Neural crest cell (in vitro differentiated cells): ENCODE measurements around the gene RPTOR. TPM values are rescaled to one million over a fixed set of nuclear protein-coding genes. Genes with fewer than 3 reads are reported as not detected.

Experiments
- DNase-seq: peaks from one replicate; pipeline ENCODE4 v3.0.0; 2021; ENCODE audit warnings: low read depth, mixed read lengths, low spot score
- H3K27ac Mint-ChIP-seq: one replicate; pipeline ENCODE4 v1.8.0; 2021; ENCODE audit warnings: mild to moderate bottlenecking, mixed read lengths; ENCODE audit not compliant: unreplicated experiment
- H3K27me3 Mint-ChIP-seq: 2 replicates; pipeline ENCODE4 v1.8.0; 2021; ENCODE audit warnings: low read depth, mild to moderate bottlenecking, mixed read lengths
- H3K36me3 Mint-ChIP-seq: 2 replicates; pipeline ENCODE4 v1.8.0; 2021; ENCODE audit warnings: low read depth, mild to moderate bottlenecking, mixed read lengths
- H3K4me1 Mint-ChIP-seq: 2 replicates; pipeline ENCODE4 v1.8.0; 2021; ENCODE audit warnings: mixed read lengths
- H3K4me3 Mint-ChIP-seq: one replicate; pipeline ENCODE4 v1.8.0; 2021; ENCODE audit warnings: mild to moderate bottlenecking, mixed read lengths
- H3K9me3 Mint-ChIP-seq: 2 replicates; pipeline ENCODE4 v1.8.0; 2021; ENCODE audit warnings: mixed read lengths
- CTCF ChIP-seq: fragments of 200-600 bp; sonication (generic); conservative IDR thresholded peaks from 2 replicates; pipeline ENCODE4 v1.5.0; 2021; ENCODE audit warnings: antibody characterized with exemption, mild to moderate bottlenecking
- total RNA-seq: library from RNA; stranded (reverse); gene quantifications from 2 replicates; pipeline ENCODE4 v1.2.1, GENCODE V29; 2021

Gene RPTOR
- total RNA-seq, 1 donor from 2014 or later: 41.1 TPM

- Mint-ChIP-seq H3K36me3 (peaks cover 3% of the 10 kb centered on the region), H3K4me3 (no peak overlapping the region), H3K9me3 (no peaks in the 10 kb centered on the region), H3K27me3 (no peaks in the 10 kb centered on the region), H3K27ac (no peak overlapping the region), H3K4me1 (peaks cover 31% of the 10 kb centered on the region)
- no peak for DNase-seq
- TF ChIP-seq CTCF: no peak
Measured at GRCh38 chr17:80779961-80780380, 235.3 kb downstream of the RPTOR start.

- Mint-ChIP-seq H3K9me3 (no peaks in the 10 kb centered on the region), H3K4me3 (peak overlapping the region; percentile 32), H3K36me3 (peaks cover 3% of the 10 kb centered on the region), H3K4me1 (peaks cover 33% of the 10 kb centered on the region), H3K27ac (peak overlapping the region; percentile 22), H3K27me3 (no peaks in the 10 kb centered on the region)
- no peak for TF ChIP-seq CTCF
- DNase-seq: no peak
Measured at GRCh38 chr17:80780381-80781198, 236.0 kb downstream of the RPTOR start.

- H3K27me3 Mint-ChIP-seq: no peaks in the 10 kb centered on the region
- peaks cover 3% of the 10 kb centered on the region for H3K36me3 Mint-ChIP-seq
- no peak for TF ChIP-seq CTCF
- H3K4me1 Mint-ChIP-seq: peaks cover 35% of the 10 kb centered on the region
- H3K9me3 Mint-ChIP-seq: no peaks in the 10 kb centered on the region
- no peak overlapping the region for H3K4me3 Mint-ChIP-seq
- no peak for DNase-seq
- H3K27ac Mint-ChIP-seq: no peak overlapping the region
Measured at GRCh38 chr17:80781211-80781610, 236.6 kb downstream of the RPTOR start.

GRCh38 chr17:80781807-80782277 lies 237.2 kb downstream of the RPTOR start:
- TF ChIP-seq CTCF: no peak
- H3K4me1 Mint-ChIP-seq: peaks cover 35% of the 10 kb centered on the region
- no peaks in the 10 kb centered on the region for H3K9me3 Mint-ChIP-seq
- no peak for DNase-seq
- no peaks in the 10 kb centered on the region for H3K36me3 Mint-ChIP-seq
- H3K27ac Mint-ChIP-seq: peak overlapping the region; percentile 57
- H3K27me3 Mint-ChIP-seq: no peaks in the 10 kb centered on the region
- H3K4me3 Mint-ChIP-seq: no peak overlapping the region

GRCh38 chr17:80782536-80783427 lies 238.1 kb downstream of the RPTOR start:
- H3K9me3 Mint-ChIP-seq: peaks cover 6% of the 10 kb centered on the region
- no peak for TF ChIP-seq CTCF
- no peak overlapping the region for H3K4me3 Mint-ChIP-seq
- peaks cover 5% of the 10 kb centered on the region for H3K36me3 Mint-ChIP-seq
- H3K27ac Mint-ChIP-seq: no peak overlapping the region
- no peak for DNase-seq
- H3K27me3 Mint-ChIP-seq: no peaks in the 10 kb centered on the region
- peaks cover 43% of the 10 kb centered on the region for H3K4me1 Mint-ChIP-seq
